T-helper 2 cell treated with Interferon-gamma antibody and Interleukin-4, amounts not matched to agents 100 ng/mL and 5 ng/mL, for 36 hours (primary cell): Measurements from ENCODE around the gene EFNA3. TPM values are rescaled to one million over a fixed set of nuclear protein-coding genes. Genes with fewer than 3 reads are reported as not detected.

ENCODE experiments used
- intact Hi-C: fragments of 100-400 bp; cut with micrococcal nuclease; formaldehyde crosslinking; loops from one replicate; pipeline ENCODE4 v1.15.1; 2023
- total RNA-seq: library from RNA; stranded (reverse); gene quantifications from 2 replicates; pipeline ENCODE4 v1.2.3, GENCODE V29; 2022

The EFNA3 gene
- total RNA-seq, 1 donor from 2014 or later: 2.4 TPM

DNA sequence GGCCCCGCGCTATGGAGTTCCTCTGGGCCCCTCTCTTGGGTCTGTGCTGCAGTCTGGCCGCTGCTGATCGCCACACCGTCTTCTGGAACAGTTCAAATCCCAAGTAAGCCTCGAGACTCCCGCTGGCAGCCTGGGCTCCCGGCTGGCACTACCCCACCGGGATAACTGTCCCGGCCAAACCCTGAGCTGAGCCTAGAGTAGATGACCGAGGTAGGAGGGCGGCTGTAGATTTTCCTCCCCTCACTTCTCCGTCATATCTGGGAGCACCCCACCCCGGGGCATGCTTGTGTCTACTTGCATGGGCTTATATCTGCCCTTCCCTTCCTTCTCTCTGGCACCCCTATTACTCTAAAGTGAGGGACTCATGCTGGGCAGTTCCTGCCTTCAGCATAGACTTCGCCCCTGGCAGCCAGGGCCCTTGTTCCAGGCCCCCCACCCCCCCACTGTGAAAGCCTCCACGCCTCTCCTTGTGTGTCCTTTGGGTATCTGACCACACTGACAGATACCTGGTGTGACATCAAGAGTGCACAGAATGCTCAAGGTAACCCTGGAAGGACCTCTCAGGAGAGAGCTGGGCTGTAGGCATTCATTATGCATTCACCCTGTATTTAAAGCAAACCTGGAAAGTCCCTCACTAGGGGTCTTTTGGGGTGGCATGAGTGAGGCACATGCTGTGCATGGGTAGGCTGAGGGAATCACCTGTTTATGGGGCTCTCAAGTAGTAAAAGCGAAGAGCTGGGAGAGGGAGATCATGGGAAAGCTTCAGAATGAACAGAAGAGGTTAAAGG is 49.5 kb downstream of the EFNA3 start:
- intact Hi-C loops: loop anchor here (5.0 kb wide), 1 partner anchor 36 kb away; no protein-coding TSS in a partner anchor

DNA sequence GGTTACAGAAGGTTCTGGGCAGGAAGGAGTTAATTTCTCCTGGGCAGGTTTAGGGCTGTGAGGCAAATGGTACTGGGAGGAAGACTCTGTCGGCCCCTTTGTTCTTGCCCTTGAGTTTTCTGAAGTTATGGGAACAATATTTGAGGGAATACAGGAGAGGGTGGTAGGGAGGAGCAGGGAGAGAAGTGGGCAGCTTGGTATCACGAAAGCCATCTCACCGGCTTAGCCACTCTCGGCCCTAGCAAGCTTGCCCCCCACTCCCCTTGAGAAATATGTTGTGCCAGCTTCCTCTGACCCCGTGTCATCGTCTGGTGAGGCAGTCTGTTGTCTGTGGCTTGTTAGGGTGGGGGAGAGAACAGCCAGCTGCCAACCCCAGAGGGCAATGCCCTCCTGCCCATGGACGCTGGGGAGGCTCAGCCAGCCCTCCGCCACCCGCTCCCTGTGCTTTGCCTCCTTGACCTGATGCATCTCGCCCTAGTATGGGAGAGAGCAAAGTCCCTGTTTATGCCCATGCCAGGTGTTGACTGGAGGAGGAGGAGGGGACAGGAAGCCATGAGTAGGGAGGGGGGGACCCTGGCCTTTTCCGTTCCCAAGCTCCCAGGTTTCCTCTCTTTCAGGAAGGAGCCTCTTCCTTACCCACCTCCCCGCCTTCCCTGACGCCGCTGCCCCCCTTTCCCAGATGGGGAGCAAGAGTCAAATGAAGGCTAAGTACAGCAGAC is 50.3 kb downstream of the EFNA3 start:
- intact Hi-C loops: loop anchor here (5.0 kb wide), 1 partner anchor 37 kb away; no protein-coding TSS in a partner anchor

DNA sequence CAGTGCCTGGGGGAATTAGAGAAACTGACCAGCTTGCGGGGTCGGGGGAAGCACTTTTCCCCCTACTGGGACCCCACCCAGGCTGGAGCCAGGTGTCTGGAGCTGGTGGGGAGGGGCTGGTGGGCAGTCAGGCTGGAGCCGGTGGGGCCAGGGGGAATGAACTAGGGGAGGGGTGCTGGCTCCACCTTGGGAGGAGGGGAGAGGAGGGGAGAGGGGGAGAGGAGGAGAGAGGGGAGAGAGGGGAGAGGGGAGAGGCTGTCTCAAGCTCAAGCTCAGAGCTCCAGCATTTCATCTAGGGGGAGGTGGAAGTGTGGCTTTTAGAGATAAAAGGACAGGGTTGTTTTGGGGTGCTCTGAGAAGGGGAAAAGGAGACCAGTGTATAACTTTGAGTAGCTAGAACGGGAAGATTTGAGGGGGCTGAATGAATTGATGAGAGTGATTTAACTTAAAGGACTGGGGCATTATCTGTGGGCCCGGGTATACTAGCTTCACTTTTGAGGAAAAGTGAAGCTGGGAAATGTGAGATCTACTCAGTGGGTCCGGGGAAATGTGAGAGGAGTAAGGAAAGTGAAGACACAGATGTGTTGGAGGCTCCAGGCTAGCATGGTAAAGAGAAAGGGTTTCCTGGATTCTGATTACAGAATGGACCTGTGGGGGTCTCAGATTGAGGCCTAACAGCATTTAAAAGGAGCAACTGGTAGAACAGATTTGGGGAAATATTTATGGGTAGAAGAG is 51.8 kb downstream of the EFNA3 start:
- intact Hi-C loops: no loop called here

DNA sequence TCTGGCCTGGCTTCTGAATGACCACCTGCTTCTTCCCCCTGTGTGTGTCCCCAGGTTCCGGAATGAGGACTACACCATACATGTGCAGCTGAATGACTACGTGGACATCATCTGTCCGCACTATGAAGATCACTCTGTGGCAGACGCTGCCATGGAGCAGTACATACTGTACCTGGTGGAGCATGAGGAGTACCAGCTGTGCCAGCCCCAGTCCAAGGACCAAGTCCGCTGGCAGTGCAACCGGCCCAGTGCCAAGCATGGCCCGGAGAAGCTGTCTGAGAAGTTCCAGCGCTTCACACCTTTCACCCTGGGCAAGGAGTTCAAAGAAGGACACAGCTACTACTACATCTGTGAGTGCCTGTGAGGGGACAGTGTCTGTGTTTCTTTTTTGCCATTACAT is 52.6 kb downstream of the EFNA3 start:
- intact Hi-C loops: no loop called here

DNA sequence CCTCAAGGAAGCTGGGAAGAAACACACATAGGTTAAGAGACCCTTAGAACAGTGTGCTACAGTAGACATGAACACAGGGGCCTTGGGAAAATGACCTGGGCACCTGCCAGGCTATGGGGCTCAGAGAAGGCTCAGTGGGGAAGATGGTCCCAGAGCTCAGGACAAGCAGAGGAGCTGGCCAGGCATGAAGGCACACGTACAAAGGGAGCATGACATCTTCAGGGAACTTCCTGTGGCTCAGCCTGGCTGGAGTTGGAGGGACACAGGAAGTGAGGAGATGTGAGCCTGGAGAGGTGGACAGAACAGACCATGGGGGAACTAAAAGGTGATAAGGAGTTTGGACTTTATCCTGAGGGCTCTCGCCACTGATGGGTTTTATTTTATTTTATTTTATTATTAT is 53.2 kb downstream of the EFNA3 start:
- intact Hi-C loops: no loop called here

DNA sequence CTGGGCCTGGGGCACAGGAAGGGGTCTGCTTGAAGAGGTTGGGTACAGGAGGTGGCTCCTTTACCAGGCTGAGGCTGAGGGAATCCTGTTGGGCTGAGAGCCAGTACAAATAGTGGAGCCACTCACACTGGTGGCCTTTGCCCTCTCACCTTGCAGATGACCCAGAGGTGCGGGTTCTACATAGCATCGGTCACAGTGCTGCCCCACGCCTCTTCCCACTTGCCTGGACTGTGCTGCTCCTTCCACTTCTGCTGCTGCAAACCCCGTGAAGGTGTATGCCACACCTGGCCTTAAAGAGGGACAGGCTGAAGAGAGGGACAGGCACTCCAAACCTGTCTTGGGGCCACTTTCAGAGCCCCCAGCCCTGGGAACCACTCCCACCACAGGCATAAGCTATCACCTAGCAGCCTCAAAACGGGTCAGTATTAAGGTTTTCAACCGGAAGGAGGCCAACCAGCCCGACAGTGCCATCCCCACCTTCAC is 55.2 kb downstream of the EFNA3 start:
- intact Hi-C loops: loop anchor here (2.0 kb wide), 2 partner anchors 39 to 49 kb away; partner anchors contain the start of genes KRTCAP2 and TRIM46

DNA sequence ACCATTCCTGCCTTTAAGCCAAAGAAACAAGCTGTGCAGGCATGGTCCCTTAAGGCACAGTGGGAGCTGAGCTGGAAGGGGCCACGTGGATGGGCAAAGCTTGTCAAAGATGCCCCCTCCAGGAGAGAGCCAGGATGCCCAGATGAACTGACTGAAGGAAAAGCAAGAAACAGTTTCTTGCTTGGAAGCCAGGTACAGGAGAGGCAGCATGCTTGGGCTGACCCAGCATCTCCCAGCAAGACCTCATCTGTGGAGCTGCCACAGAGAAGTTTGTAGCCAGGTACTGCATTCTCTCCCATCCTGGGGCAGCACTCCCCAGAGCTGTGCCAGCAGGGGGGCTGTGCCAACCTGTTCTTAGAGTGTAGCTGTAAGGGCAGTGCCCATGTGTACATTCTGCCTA is 55.7 kb downstream of the EFNA3 start:
- intact Hi-C loops: loop anchor here (2.0 kb wide), 2 partner anchors 38 to 50 kb away; partner anchors contain the start of genes KRTCAP2 and TRIM46

DNA sequence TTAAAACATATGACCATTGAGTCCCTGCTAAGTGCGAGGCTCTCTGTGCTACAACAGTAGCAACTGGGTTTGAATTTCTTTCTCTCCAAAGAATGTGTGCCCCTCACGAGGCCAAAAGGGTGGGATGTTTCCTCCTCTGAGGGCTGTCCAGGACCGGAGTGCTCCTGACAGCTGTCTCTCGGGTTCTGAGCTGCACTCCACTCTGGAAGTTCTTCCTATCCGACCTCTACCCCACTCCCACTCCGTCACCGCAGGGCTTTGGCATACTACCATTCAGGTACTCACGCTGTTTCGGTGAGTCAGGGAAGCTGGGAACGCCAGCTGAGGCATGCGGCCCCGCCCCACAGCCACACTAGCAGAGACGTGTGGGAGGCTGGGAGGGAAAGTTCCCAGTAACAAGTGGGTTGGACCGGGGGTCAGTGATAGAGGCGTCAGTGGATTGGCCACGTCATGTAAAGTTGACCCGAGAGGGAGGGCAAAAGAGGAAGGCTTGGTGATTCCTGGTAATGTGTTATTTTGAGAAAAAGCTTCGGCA is 56.3 kb downstream of the EFNA3 start:
- intact Hi-C loops: loop anchor here (1.0 to 2.0 kb wide), 3 partner anchors 38 to 72 kb away; partner anchors contain the start of genes EFNA4, KRTCAP2 and TRIM46

DNA sequence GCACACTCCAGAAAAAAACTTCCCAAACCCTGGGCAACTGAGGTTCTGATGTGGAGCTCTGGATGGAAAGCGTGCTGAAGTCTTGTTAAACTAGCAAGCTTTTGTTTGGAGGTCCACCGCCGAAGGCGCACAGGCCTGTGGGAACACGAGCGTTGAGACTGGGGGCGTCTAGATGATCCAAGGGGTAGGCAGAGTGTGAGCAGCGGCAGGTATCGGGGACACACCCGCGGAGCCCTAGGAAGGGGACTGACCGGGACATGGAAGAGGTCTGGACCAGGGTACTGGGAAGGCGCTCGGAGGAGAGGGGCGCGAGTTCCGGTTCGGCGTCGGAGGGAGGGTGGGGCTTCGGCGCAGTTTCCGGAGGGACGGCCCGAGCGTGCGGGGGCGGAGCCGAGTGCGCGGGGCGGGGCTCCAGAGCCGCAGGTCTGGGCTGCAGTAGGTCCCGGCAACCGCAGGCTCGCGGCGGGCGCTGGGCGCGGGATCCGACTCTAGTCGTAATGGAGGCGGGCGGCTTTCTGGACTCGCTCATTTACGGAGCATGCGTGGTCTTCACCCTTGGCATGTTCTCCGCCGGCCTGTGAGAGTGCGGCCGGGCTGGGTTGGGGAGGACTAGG is 56.9 kb downstream of the EFNA3 start, which contains the start of gene SLC50A1:
Gene SLC50A1, plus strand, starts transcription at position 438 of the 614 bp plus-strand sequence. Its CDS starts 60 bp downstream, at position 498.
- intact Hi-C loops: loop anchor here (1.0 to 2.0 kb wide), 3 partner anchors 37 to 72 kb away; partner anchors contain the start of genes EFNA4, KRTCAP2 and TRIM46

DNA sequence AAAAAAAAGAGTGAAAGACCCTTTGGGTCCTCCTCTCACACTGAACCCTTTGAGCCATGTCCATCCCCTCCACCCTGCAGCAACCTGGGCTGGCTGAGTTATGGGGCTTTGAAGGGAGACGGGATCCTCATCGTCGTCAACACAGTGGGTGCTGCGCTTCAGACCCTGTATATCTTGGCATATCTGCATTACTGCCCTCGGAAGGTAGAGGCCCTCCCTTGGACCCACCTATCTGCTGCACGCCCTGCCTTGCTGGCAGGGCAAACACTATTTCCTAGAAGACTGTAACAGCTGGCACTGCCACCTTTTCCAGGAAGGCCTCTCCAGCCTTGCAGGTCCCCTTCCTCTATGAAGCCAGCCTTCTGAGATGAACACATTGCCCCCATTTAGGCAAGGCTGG is 58.1 kb downstream of the EFNA3 start:
- intact Hi-C loops: no loop called here

Other genes starting within 250 kb of the EFNA3 start
- 0.07 and 0.09 TPM in 2 replicates for gene KCNN3, start 208.6 kb upstream of the EFNA3 start, total RNA-seq
- 45.3 and 47.9 TPM in 2 replicates for gene PMVK, start 142.1 kb upstream of the EFNA3 start, total RNA-seq
- gene PBXIP1, start 122.7 kb upstream of the EFNA3 start, total RNA-seq: 64.6 and 68.4 TPM in 2 replicates
- gene PYGO2, start 117.1 kb upstream of the EFNA3 start, total RNA-seq: 43.8 and 44.7 TPM in 2 replicates
- gene SHC1, start 108.1 kb upstream of the EFNA3 start, total RNA-seq: 78.1 and 81.9 TPM in 2 replicates
- 141 and 143 TPM in 2 replicates for gene CKS1B, start 104.2 kb upstream of the EFNA3 start, total RNA-seq
- 50.3 and 52.5 TPM in 2 replicates for gene FLAD1, start 95.5 kb upstream of the EFNA3 start, total RNA-seq
- 0.59 TPM in 1 of 2 replicates, not detected in the other for gene LENEP, start 85.3 kb upstream of the EFNA3 start, total RNA-seq
- 121 and 129 TPM in 2 replicates for gene ZBTB7B, start 76.0 kb upstream of the EFNA3 start, total RNA-seq
- gene DCST2, start 45.1 kb upstream of the EFNA3 start, total RNA-seq: 0.16 and 0.23 TPM in 2 replicates
- gene DCST1, start 45.0 kb upstream of the EFNA3 start, total RNA-seq: not detected in 2 replicates
- 47.0 and 51.4 TPM in 2 replicates for gene ADAM15, start 27.5 kb upstream of the EFNA3 start, total RNA-seq
- 6.0 and 6.8 TPM in 2 replicates for gene EFNA4, start 15.1 kb upstream of the EFNA3 start, total RNA-seq
- gene EFNA1, start 49.0 kb downstream of the EFNA3 start, total RNA-seq: not detected in 2 replicates
- gene SLC50A1, start 57.0 kb downstream of the EFNA3 start, total RNA-seq: 32.1 and 35.4 TPM in 2 replicates
- gene DPM3, start 61.7 kb downstream of the EFNA3 start, total RNA-seq: 40.4 and 41.6 TPM in 2 replicates
- 220 and 221 TPM in 2 replicates for gene KRTCAP2, start 94.5 kb downstream of the EFNA3 start, total RNA-seq
- gene TRIM46, start 95.0 kb downstream of the EFNA3 start, total RNA-seq: 15.2 and 17.3 TPM in 2 replicates
- 13.7 and 13.8 TPM in 2 replicates for gene THBS3, start 129.1 kb downstream of the EFNA3 start, total RNA-seq
- 38.8 and 40.9 TPM in 2 replicates for gene MTX1, start 129.9 kb downstream of the EFNA3 start, total RNA-seq
- gene ENTREP3, start 176.6 kb downstream of the EFNA3 start, total RNA-seq: 19.2 and 21.4 TPM in 2 replicates
- 89.7 and 96.1 TPM in 2 replicates for gene SCAMP3, start 183.5 kb downstream of the EFNA3 start, total RNA-seq
- gene CLK2, start 194.7 kb downstream of the EFNA3 start, total RNA-seq: 89.5 and 91.9 TPM in 2 replicates
- 2.9 and 3.8 TPM in 2 replicates for gene HCN3, start 198.6 kb downstream of the EFNA3 start, total RNA-seq
- gene PKLR, start 222.6 kb downstream of the EFNA3 start, total RNA-seq: not detected in 2 replicates
- gene FDPS, start 230.0 kb downstream of the EFNA3 start, total RNA-seq: 210 TPM in 2 replicates
- gene RUSC1, start 242.1 kb downstream of the EFNA3 start, total RNA-seq: 28.1 and 28.6 TPM in 2 replicates